SK-N-SH treated with all-trans-retinoic acid at 6 μM for 48 hours (cell line): Measurements from ENCODE around the gene CEACAM8.
"Not testable (repeated sequence)": the region's sequence is repeated elsewhere in the genome, so short reads cannot be mapped to it uniquely, and the experiment has no call there.

ENCODE experiments used
- ATAC-seq: fragments of 200-7000 bp; cut with Tn5 transposase; 3 replicates; pipeline ENCODE4 v1.9.1; 2020; ENCODE audit warnings: mild to moderate bottlenecking, moderate library complexity
- ARNTL ChIP-seq: fragments of 450-650 bp; formaldehyde crosslinking; IDR thresholded peaks from 2 replicates; pipeline ENCODE4 v1.5.0; 2020; ENCODE audit warnings: low read depth, mild to moderate bottlenecking, moderate library complexity, borderline replicate concordance
- BACH2 ChIP-seq: fragments of 250-450 bp; sonication (Bioruptor Pico); IDR thresholded peaks from 2 replicates; pipeline ENCODE4 v1.9.0; 2021; ENCODE audit warnings: mild to moderate bottlenecking, borderline replicate concordance
- CSDC2 ChIP-seq: fragments of 250-450 bp; sonication (Bioruptor Pico); IDR thresholded peaks from 2 replicates; pipeline ENCODE4 v1.5.0; 2020; ENCODE audit warnings: mild to moderate bottlenecking, moderate library complexity
- ESRRG ChIP-seq: fragments of 250-450 bp; sonication (Bioruptor Pico); IDR thresholded peaks from 2 replicates; pipeline ENCODE4 v1.6.1; 2021; ENCODE audit warnings: mild to moderate bottlenecking
- GLIS3 ChIP-seq: fragments of 250-450 bp; sonication (Bioruptor Pico); IDR thresholded peaks from 2 replicates; pipeline ENCODE4 v1.5.0; 2020; ENCODE audit warnings: mild to moderate bottlenecking, moderate library complexity
- OSR1 ChIP-seq: fragments of 250-450 bp; sonication (Bioruptor Pico); IDR thresholded peaks from 2 replicates; pipeline ENCODE4 v1.8.0; 2022; ENCODE audit warnings: moderate library complexity, mild to moderate bottlenecking, inconsistent platforms
- PPARA ChIP-seq: fragments of 250-450 bp; sonication (Bioruptor Pico); IDR thresholded peaks from 2 replicates; pipeline ENCODE4 v1.5.0; 2020; ENCODE audit warnings: mild to moderate bottlenecking, borderline replicate concordance
- RARB ChIP-seq: fragments of 250-450 bp; sonication (Bioruptor Pico); IDR thresholded peaks from 2 replicates; pipeline ENCODE4 v1.8.0; 2021; ENCODE audit warnings: mild to moderate bottlenecking, moderate library complexity
- SNAI2 ChIP-seq: fragments of 250-450 bp; sonication (Bioruptor Pico); IDR thresholded peaks from 2 replicates; pipeline ENCODE4 v1.5.0; 2020; ENCODE audit warnings: mild to moderate bottlenecking, moderate library complexity
- TCF4 ChIP-seq: fragments of 250-450 bp; sonication (Bioruptor Pico); IDR thresholded peaks from 2 replicates; pipeline ENCODE4 v1.8.0; 2021; ENCODE audit warnings: mild to moderate bottlenecking, moderate library complexity, borderline replicate concordance
- ZC3H10 ChIP-seq: fragments of 250-450 bp; sonication (Bioruptor Pico); IDR thresholded peaks from 2 replicates; pipeline ENCODE4 v1.5.1; 2021; ENCODE audit warnings: mild to moderate bottlenecking, moderate library complexity
- ZFP3 ChIP-seq: fragments of 250-450 bp; sonication (Bioruptor Pico); IDR thresholded peaks from 2 replicates; pipeline ENCODE4 v1.5.0; 2020; ENCODE audit warnings: mild to moderate bottlenecking, moderate library complexity
- ZFP30 ChIP-seq: fragments of 450-650 bp; formaldehyde crosslinking; IDR thresholded peaks from 2 replicates; pipeline ENCODE4 v1.5.0; 2022; ENCODE audit warnings: mild to moderate bottlenecking, moderate library complexity
- ZNF70 ChIP-seq: fragments of 450-650 bp; formaldehyde crosslinking; IDR thresholded peaks from 2 replicates; pipeline ENCODE4 v1.5.0; 2020; ENCODE audit warnings: mild to moderate bottlenecking, moderate library complexity
- ZNF8 ChIP-seq: fragments of 450-650 bp; formaldehyde crosslinking; IDR thresholded peaks from 2 replicates; pipeline ENCODE4 v1.5.0; 2020; ENCODE audit warnings: mild to moderate bottlenecking, moderate library complexity
- TF ChIP-seq, protein P1 (sequence below): fragments of 250-450 bp; sonication (Bioruptor Pico); IDR thresholded peaks from 2 replicates; pipeline ENCODE4 v1.5.0; 2020; ENCODE audit warnings: mild to moderate bottlenecking, moderate library complexity
- TF ChIP-seq, protein P2 (sequence below): fragments of 250-450 bp; sonication (Bioruptor Pico); IDR thresholded peaks from 2 replicates; pipeline ENCODE4 v1.8.0; 2021; ENCODE audit warnings: low read depth, mild to moderate bottlenecking, moderate library complexity, borderline replicate concordance
- TF ChIP-seq, protein P3 (sequence below): fragments of 250-450 bp; sonication (Bioruptor Pico); IDR thresholded peaks from 2 replicates; pipeline ENCODE4 v1.5.1; 2021; ENCODE audit warnings: mild to moderate bottlenecking, moderate library complexity
- TF ChIP-seq, protein P4 (sequence below): fragments of 250-450 bp; sonication (Bioruptor Pico); IDR thresholded peaks from 2 replicates; pipeline ENCODE4 v1.5.1; 2020; ENCODE audit warnings: low read depth, mild to moderate bottlenecking, moderate library complexity

Gene CEACAM8

DNA sequence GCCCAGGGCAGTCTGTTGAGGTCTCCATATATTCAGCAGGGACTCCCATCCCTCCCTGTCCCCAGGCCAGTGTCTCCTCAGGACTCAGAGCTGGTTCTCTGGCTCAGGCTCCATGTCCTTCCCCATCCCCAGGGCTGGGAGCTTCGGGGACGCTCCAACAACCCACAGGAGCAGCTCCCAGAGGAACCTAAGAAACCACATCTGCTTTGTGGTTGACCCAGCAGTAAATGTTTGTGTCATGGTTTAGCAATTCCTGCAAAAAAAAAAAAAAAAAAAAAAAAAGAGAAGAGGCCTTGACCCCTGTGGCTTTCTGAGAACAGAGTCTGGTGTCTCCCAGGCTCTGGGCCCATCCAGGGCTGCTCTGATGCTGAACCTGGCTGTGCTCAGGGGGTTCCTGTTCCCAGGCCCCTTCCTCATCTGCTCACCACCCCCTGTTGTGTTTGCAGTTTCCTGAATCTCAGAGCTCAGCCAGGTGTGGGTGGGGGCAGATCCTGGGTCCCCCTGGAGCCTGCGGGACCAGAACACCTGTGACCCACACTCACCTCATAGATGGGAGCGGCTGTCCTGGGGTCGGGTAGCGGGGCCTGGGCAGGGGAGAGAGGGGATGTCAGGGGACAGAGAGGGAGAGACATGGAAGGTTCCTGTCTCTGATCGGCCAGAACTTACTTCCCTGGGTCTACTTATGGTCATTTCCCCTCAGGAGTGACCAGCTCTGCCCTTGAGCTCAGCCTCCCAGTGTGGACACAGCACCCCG is 41.3 kb downstream of the CEACAM8 start:
- ATAC-seq, result peak; percentile 20; the same call in 1 of the 3 replicates
- TF ChIP-seq, protein P1, sequence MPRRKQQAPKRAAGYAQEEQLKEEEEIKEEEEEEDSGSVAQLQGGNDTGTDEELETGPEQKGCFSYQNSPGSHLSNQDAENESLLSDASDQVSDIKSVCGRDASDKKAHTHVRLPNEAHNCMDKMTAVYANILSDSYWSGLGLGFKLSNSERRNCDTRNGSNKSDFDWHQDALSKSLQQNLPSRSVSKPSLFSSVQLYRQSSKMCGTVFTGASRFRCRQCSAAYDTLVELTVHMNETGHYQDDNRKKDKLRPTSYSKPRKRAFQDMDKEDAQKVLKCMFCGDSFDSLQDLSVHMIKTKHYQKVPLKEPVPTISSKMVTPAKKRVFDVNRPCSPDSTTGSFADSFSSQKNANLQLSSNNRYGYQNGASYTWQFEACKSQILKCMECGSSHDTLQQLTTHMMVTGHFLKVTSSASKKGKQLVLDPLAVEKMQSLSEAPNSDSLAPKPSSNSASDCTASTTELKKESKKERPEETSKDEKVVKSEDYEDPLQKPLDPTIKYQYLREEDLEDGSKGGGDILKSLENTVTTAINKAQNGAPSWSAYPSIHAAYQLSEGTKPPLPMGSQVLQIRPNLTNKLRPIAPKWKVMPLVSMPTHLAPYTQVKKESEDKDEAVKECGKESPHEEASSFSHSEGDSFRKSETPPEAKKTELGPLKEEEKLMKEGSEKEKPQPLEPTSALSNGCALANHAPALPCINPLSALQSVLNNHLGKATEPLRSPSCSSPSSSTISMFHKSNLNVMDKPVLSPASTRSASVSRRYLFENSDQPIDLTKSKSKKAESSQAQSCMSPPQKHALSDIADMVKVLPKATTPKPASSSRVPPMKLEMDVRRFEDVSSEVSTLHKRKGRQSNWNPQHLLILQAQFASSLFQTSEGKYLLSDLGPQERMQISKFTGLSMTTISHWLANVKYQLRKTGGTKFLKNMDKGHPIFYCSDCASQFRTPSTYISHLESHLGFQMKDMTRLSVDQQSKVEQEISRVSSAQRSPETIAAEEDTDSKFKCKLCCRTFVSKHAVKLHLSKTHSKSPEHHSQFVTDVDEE, result no peak
- TF ChIP-seq ESRRG (no peak), ZFP30 (CRISPR knock-in tag) (no peak)

DNA sequence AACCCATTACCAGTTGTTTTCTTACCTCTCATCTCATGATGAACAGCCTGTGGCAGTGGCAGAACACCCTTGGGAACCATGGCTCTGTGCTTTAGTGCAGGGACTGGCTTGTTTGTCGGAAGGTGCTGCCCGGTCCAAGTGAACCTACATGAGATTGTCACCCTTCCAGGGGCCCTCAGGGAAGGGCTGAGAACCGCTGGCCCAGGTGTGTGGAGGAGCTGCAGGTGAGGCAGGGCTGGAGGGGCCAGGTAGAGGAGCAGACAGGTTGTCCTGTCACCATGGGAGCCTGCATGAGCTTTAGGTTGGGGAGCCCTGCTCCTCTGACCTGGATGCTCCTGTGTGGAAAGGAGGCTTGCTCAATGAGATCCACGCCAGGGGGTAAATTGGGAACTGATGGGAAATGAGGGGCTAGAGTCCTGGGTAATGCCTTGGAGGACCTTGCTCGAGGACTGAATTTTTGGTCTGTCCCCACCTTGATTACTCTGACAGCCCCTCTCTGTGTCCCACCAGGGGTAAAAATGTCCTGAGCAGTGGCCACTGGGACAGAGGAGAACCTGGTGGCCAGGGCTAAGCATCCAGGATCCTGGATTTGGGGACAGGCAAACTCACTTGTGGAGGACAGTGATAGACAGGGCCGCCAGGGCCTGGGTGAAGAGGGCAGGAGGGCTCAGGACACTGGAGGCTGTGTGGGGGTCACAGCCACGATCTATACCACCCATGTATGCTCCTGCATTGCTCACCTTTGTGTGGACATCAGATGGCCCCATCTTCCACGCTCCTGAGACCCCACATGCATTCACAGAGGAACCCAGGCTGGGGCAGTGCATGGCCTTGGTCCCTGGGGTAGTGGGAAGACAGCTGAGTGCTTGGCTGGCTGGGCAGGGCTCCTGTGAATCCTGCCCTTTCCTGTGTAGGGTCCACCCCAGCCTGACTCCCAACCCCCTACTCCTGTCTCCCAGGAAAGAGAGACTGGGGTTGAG is 42.3 kb downstream of the CEACAM8 start:
- TF ChIP-seq SNAI2 (CRISPR knock-in tag), result no peak
- TF ChIP-seq CSDC2 (CRISPR knock-in tag), result no peak
- no peak for TF ChIP-seq GLIS3 (CRISPR knock-in tag)
- TF ChIP-seq ZFP30 (CRISPR knock-in tag), result no peak
- TF ChIP-seq ARNTL (CRISPR knock-in tag), result no peak
- no peak for TF ChIP-seq RARB (CRISPR knock-in tag)
- TF ChIP-seq ZC3H10 (CRISPR knock-in tag), result no peak
- TF ChIP-seq, protein P2, sequence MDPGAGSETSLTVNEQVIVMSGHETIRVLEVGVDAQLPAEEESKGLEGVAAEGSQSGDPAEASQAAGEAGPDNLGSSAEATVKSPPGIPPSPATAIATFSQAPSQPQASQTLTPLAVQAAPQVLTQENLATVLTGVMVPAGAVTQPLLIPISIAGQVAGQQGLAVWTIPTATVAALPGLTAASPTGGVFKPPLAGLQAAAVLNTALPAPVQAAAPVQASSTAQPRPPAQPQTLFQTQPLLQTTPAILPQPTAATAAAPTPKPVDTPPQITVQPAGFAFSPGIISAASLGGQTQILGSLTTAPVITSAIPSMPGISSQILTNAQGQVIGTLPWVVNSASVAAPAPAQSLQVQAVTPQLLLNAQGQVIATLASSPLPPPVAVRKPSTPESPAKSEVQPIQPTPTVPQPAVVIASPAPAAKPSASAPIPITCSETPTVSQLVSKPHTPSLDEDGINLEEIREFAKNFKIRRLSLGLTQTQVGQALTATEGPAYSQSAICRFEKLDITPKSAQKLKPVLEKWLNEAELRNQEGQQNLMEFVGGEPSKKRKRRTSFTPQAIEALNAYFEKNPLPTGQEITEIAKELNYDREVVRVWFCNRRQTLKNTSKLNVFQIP, result no peak
- TF ChIP-seq, protein P3, sequence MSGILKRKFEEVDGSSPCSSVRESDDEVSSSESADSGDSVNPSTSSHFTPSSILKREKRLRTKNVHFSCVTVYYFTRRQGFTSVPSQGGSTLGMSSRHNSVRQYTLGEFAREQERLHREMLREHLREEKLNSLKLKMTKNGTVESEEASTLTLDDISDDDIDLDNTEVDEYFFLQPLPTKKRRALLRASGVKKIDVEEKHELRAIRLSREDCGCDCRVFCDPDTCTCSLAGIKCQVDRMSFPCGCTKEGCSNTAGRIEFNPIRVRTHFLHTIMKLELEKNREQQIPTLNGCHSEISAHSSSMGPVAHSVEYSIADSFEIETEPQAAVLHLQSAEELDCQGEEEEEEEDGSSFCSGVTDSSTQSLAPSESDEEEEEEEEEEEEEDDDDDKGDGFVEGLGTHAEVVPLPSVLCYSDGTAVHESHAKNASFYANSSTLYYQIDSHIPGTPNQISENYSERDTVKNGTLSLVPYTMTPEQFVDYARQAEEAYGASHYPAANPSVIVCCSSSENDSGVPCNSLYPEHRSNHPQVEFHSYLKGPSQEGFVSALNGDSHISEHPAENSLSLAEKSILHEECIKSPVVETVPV, result no peak
- TF ChIP-seq ZNF8 (CRISPR knock-in tag), result no peak
- TF ChIP-seq ZFP3 (CRISPR knock-in tag), result no peak
- TF ChIP-seq PPARA (CRISPR knock-in tag), result no peak
- no peak for TF ChIP-seq ESRRG
- TF ChIP-seq, protein P4, sequence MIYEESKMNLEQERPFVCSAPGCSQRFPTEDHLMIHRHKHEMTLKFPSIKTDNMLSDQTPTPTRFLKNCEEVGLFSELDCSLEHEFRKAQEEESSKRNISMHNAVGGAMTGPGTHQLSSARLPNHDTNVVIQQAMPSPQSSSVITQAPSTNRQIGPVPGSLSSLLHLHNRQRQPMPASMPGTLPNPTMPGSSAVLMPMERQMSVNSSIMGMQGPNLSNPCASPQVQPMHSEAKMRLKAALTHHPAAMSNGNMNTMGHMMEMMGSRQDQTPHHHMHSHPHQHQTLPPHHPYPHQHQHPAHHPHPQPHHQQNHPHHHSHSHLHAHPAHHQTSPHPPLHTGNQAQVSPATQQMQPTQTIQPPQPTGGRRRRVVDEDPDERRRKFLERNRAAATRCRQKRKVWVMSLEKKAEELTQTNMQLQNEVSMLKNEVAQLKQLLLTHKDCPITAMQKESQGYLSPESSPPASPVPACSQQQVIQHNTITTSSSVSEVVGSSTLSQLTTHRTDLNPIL (CRISPR knock-in tag), result no peak
- no peak for ATAC-seq

DNA sequence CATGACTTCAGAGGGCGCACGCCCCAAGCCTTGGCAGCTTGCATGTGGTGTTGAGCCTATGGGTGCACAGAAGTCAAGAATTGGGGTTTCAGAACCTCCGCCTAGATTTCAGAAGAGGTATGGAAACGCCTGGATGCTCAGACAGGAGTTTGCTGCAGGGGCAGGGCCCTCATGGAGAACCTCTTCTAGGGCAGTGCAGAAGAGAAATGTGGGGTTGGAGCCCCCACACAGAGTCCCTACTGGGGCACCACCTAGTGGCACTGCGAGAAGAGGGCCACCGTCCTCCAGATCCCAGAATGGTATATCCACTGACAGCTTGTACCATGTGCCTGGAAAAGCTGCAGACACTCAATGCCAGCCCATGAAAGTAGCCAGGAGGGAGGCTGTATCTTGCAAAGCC is 44.2 kb downstream of the CEACAM8 start:
- ATAC-seq, result not testable (repeated sequence)

DNA sequence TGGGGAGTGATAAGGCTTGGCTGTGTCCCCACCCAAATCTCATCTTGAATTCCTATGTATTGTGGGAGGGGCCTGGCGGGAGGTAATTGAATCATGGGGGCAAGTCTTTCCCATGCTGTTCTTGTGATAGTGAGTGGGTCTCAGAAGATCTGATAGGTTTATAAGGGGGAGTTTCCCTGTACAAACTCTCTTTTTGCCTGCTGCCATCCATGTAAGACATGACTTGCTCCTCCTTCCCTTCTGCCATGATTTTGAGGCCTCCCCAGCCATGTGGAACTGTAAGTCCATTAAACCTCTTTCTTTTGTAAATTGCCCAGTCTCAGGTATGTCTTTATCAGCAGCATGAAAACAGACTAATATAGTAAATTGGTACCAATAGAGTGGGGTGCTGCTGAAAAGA is 45.7 kb downstream of the CEACAM8 start:
- ATAC-seq, result not testable (repeated sequence)

DNA sequence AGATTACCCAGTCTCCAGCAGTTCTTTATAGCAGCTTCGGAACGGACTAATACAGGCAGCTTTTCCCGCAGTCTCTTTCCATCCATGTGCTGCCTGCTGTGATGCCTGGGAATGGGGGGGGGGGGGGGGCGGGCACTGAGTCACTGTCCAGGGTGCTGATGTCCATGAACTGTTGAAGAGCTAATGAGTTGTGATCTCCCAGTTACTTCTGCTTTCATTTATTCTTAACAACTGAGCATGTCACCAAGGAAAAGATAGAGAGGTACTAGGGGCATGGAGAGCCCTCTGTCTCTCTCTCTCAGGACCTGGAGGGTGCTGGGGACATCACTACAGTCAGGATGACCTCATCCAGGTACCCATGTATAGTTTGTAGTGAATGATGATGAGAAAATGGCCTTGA is 46.2 kb downstream of the CEACAM8 start:
- no peak for ATAC-seq
- TF ChIP-seq TCF4 (CRISPR knock-in tag) (no peak), BACH2 (CRISPR knock-in tag) (no peak), ZNF8 (CRISPR knock-in tag) (no peak), ARNTL (CRISPR knock-in tag) (no peak), OSR1 (CRISPR knock-in tag) (no peak), ZFP3 (CRISPR knock-in tag) (no peak), ZNF70 (CRISPR knock-in tag) (no peak), ESRRG (no peak), PPARA (CRISPR knock-in tag) (no peak), ZFP30 (CRISPR knock-in tag) (no peak), RARB (CRISPR knock-in tag) (no peak), CSDC2 (CRISPR knock-in tag) (no peak)
- TF ChIP-seq, protein P3, result no peak
- TF ChIP-seq, protein P4 (CRISPR knock-in tag), result no peak
- TF ChIP-seq, protein P2, result no peak
